Liver (tissue), 9 donors: ENCODE measurements around the gene SLC27A5. TPM values are rescaled to one million over a fixed set of nuclear protein-coding genes. Genes with fewer than 3 reads are reported as not detected.

ENCODE experiments used
- DNase-seq: peaks from one replicate; pipeline ENCODE4 v3.0.0-alpha.2; 2017; ENCODE audit warnings: low spot score
- H3K27ac ChIP-seq, 2 donors: one replicate each; pipeline ENCODE4 v1.7.0; 2013; ENCODE audit warnings: inconsistent platforms in 2 of 2, low read length in 2 of 2, control low read depth in 1 of 2, low read depth in 1 of 2, mild to moderate bottlenecking in 1 of 2
- H3K27me3 ChIP-seq, 4 donors: one replicate each; pipeline versions ENCODE4 v1.6.1 to v1.7.0; 2013; ENCODE audit warnings: low read length in 3 of 4, inconsistent platforms in 1 of 4, mild to moderate bottlenecking in 1 of 4, moderate library complexity in 1 of 4; ENCODE audit not compliant: control insufficient read depth in 4 of 4, insufficient read depth in 4 of 4
- H3K36me3 ChIP-seq, 4 donors: one replicate each; pipeline versions ENCODE4 v1.6.1 to v1.7.0; 2013; ENCODE audit warnings: low read length in 3 of 4, mild to moderate bottlenecking in 3 of 4, low read depth in 1 of 4, moderate library complexity in 1 of 4; ENCODE audit not compliant: control insufficient read depth in 4 of 4, insufficient read depth in 3 of 4
- H3K4me1 ChIP-seq, 4 donors: one replicate each; pipeline versions ENCODE4 v1.6.1 to v1.7.0; 2013; ENCODE audit warnings: low read length in 3 of 4, mild to moderate bottlenecking in 3 of 4, moderate library complexity in 1 of 4; ENCODE audit not compliant: control insufficient read depth in 4 of 4, insufficient read depth in 4 of 4
- H3K4me3 ChIP-seq, 3 donors: one replicate each; pipeline versions ENCODE4 v1.6.1 to v1.7.0; 2013; ENCODE audit warnings: low read length in 3 of 3, control low read depth in 1 of 3, low read depth in 1 of 3, mild to moderate bottlenecking in 1 of 3
- H3K9ac ChIP-seq, 2 donors: one replicate each; pipeline ENCODE4 v1.7.0; 2013; ENCODE audit warnings: low read length in 2 of 2, mild to moderate bottlenecking in 2 of 2, moderate library complexity in 2 of 2, control low read depth in 1 of 2, low read depth in 1 of 2
- H3K9me3 ChIP-seq, 4 donors: one replicate each; pipeline versions ENCODE4 v1.6.1 to v1.7.0; 2013; ENCODE audit warnings: low read length in 3 of 4; ENCODE audit not compliant: control insufficient read depth in 4 of 4
- ATF3 ChIP-seq: IDR thresholded peaks from 2 replicates; pipeline ENCODE4 v1.6.1; 2016; ENCODE audit warnings: antibody characterized with exemption
- CTCF ChIP-seq: fragments of 150-350 bp; IDR thresholded peaks from 2 replicates; pipeline ENCODE4 v1.5.1; 2017; ENCODE audit warnings: improper control_type of control experiment, low read depth, low read length; ENCODE audit not compliant: missing input control
- FOXA1 ChIP-seq: IDR thresholded peaks from 2 replicates; pipeline ENCODE4 v1.6.1; 2016; ENCODE audit warnings: antibody characterized with exemption
- FOXA2 ChIP-seq: IDR thresholded peaks from 2 replicates; pipeline ENCODE4 v1.6.1; 2016; ENCODE audit warnings: antibody characterized with exemption
- GABPA ChIP-seq, 2 donors: IDR thresholded peaks in 1 of 2; conservative IDR thresholded peaks in 1 of 2; 2 replicates each; pipeline ENCODE4 v1.6.1; 2016; ENCODE audit warnings: antibody characterized with exemption in 2 of 2, mild to moderate bottlenecking in 1 of 2, moderate library complexity in 1 of 2
- HNF4A ChIP-seq, 2 donors: conservative IDR thresholded peaks; 2 replicates each; pipeline ENCODE4 v1.6.1; 2016; ENCODE audit warnings: antibody characterized with exemption in 2 of 2, mild to moderate bottlenecking in 2 of 2
- JUND ChIP-seq, 2 donors: IDR thresholded peaks; 2 replicates each; pipeline ENCODE4 v1.6.1; 2016; ENCODE audit warnings: antibody characterized with exemption in 2 of 2
- MAX ChIP-seq: IDR thresholded peaks from 2 replicates; pipeline ENCODE4 v1.6.1; 2016; ENCODE audit warnings: antibody characterized with exemption
- NR2F2 ChIP-seq: IDR thresholded peaks from 2 replicates; pipeline ENCODE4 v1.6.1; 2016; ENCODE audit warnings: antibody characterized with exemption
- RAD21 ChIP-seq, 2 donors: IDR thresholded peaks; 2 replicates each; pipeline ENCODE4 v1.6.1; 2016; ENCODE audit warnings: antibody characterized with exemption in 2 of 2, mild to moderate bottlenecking in 2 of 2
- RXRA ChIP-seq, 2 donors: IDR thresholded peaks; 2 replicates each; pipeline ENCODE4 v1.6.1; 2017 to 2018; ENCODE audit warnings: antibody characterized with exemption in 2 of 2, mild to moderate bottlenecking in 1 of 2
- SP1 ChIP-seq: IDR thresholded peaks from 2 replicates; pipeline ENCODE4 v1.6.1; 2018; ENCODE audit warnings: antibody characterized with exemption, mild to moderate bottlenecking
- TAF1 ChIP-seq: conservative IDR thresholded peaks from 2 replicates; pipeline ENCODE4 v1.6.1; 2016; ENCODE audit warnings: antibody characterized with exemption, mild to moderate bottlenecking
- YY1 ChIP-seq: IDR thresholded peaks from 2 replicates; pipeline ENCODE4 v1.6.1; 2016; ENCODE audit warnings: antibody characterized with exemption, mild to moderate bottlenecking
- ZBTB33 ChIP-seq: IDR thresholded peaks from 2 replicates; pipeline ENCODE4 v1.6.1; 2016; ENCODE audit warnings: antibody characterized with exemption
- WGBS: extraction: QIAGEN DNeasy Blood & Tissue Kit; methylation state at CpG from one replicate; pipeline ENCODE4 v1.1.7; 2013; 5-methylcytosine and 5-hydroxymethylcytosine counted together
- polyA plus RNA-seq, 2 donors: library from polyadenylated mRNA; stranded (reverse) in 1 of 2; unstranded in 1 of 2; fragments of 200-250 nt in 1 of 2; fragments of >200 nt in 1 of 2; fragmentation: Nextera tagmentation in 1 of 2; extraction: Ambion mirVana in 1 of 2; gene quantifications; one replicate each; pipeline versions ENCODE4 v1.2.1 to v1.2.3, GENCODE V29; 2013 to 2015
- total RNA-seq, 2 donors: library from RNA; depleted of rRNA; stranded (reverse); fragments of >200 nt; gene quantifications; one replicate each; pipeline ENCODE4 v1.2.3, GENCODE V29; 2014
- donor health status: healthy.
- donor health status: healthy.
- donor health status: healthy.
- donor health status: healthy.
- donor health status: healthy.

Gene SLC27A5
- total and polyA plus RNA-seq, 4 donors: 31.9 to 395 (median 321) TPM

- no peaks in the 10 kb centered on the region for H3K27me3 ChIP-seq
- no peak overlapping the region for H3K9ac ChIP-seq
- H3K36me3 ChIP-seq: peaks cover 0 to 15% (median 5%) of the 10 kb centered on the region in 4 donors
- no peak for TF ChIP-seq ATF3
- TF ChIP-seq HNF4A (conservative IDR thresholded peaks at IDR 0.05): no peak
- no peak for TF ChIP-seq NR2F2
- TF ChIP-seq SP1: no peak
- TF ChIP-seq YY1: no peak
- no peak for TF ChIP-seq FOXA1
- no peak for TF ChIP-seq ZBTB33
- no peak for DNase-seq
- H3K27ac ChIP-seq: no peak overlapping the region
- WGBS: 93% methylated on average over 7 of the region's 7 CpGs
- H3K9me3 ChIP-seq: no peaks in the 10 kb centered on the region
- peaks cover 0 to 2% (median under 1%) of the 10 kb centered on the region in 4 donors for H3K4me1 ChIP-seq
- no peak overlapping the region for H3K4me3 ChIP-seq
Observed at GRCh38 chr19:58482372-58482771, 29.4 kb downstream of the SLC27A5 start.

GRCh38 chr19:58480831-58481230 is 31.0 kb downstream of the SLC27A5 start:
- no peaks in the 10 kb centered on the region for H3K9me3 ChIP-seq
- TF ChIP-seq GABPA (IDR thresholded peaks at IDR 0.05 in 1 of 2, conservative IDR thresholded peaks at IDR 0.05 in 1 of 2) (no peak), MAX (no peak), NR2F2 (no peak), FOXA1 (no peak), RXRA (IDR thresholded peaks at IDR 0.05) (no peak), SP1 (no peak), HNF4A (conservative IDR thresholded peaks at IDR 0.05) (no peak), RAD21 (IDR thresholded peaks at IDR 0.05) (no peak), YY1 (no peak), TAF1 (no peak), ZBTB33 (no peak)
- peaks cover 0 to 15% (median 5%) of the 10 kb centered on the region in 4 donors for H3K36me3 ChIP-seq
- no peak overlapping the region for H3K4me3 ChIP-seq
- peaks cover 6 to 12% (median 7%) of the 10 kb centered on the region in 4 donors for H3K4me1 ChIP-seq
- H3K27ac ChIP-seq: no peak overlapping the region
- no peak for DNase-seq
- no peak overlapping the region for H3K9ac ChIP-seq
- H3K27me3 ChIP-seq: no peaks in the 10 kb centered on the region
- 92% methylated on average over 2 of the region's 2 CpGs for WGBS

GRCh38 chr19:58480481-58480830 is 31.3 kb downstream of the SLC27A5 start:
- Histone ChIP-seq H3K27me3 (no peaks in the 10 kb centered on the region), H3K36me3 (peaks cover 0 to 15% (median 5%) of the 10 kb centered on the region in 4 donors), H3K4me1 (peaks cover 5 to 13% (median 8%) of the 10 kb centered on the region in 4 donors), H3K9ac (no peak overlapping the region), H3K9me3 (no peaks in the 10 kb centered on the region), H3K27ac (no peak overlapping the region), H3K4me3 (no peak overlapping the region)
- WGBS: 96% methylated on average over 20 of the region's 20 CpGs
- DNase-seq: no peak
- TF ChIP-seq HNF4A (conservative IDR thresholded peaks at IDR 0.05) (no peak), JUND (IDR thresholded peaks at IDR 0.05) (no peak), FOXA2 (no peak), CTCF (no peak), GABPA (IDR thresholded peaks at IDR 0.05 in 1 of 2, conservative IDR thresholded peaks at IDR 0.05 in 1 of 2) (no peak), ATF3 (no peak)
